IgD-negative memory B cell (primary cell): Measurements from ENCODE around the gene TBX1. TPM values are rescaled to one million over a fixed set of nuclear protein-coding genes. Genes with fewer than 3 reads are reported as not detected.

Experiments
- H3K27ac Mint-ChIP-seq, 3 donors: one replicate each; pipeline ENCODE4 v1.8.0; 2020 to 2022; ENCODE audit warnings: mild to moderate bottlenecking in 3 of 3, mixed read lengths in 3 of 3, moderate library complexity in 1 of 3
- H3K27me3 Mint-ChIP-seq: one replicate; pipeline ENCODE4 v1.8.0; 2021; ENCODE audit warnings: mixed read lengths
- H3K36me3 Mint-ChIP-seq: one replicate; pipeline ENCODE4 v1.8.0; 2020; ENCODE audit warnings: mild to moderate bottlenecking, mixed read lengths
- H3K4me1 Mint-ChIP-seq, 3 donors: one replicate each; pipeline ENCODE4 v1.8.0; 2020 to 2022; ENCODE audit warnings: mixed read lengths in 3 of 3, mild to moderate bottlenecking in 1 of 3
- H3K4me3 Mint-ChIP-seq, 4 donors: one replicate each; pipeline ENCODE4 v1.8.0; 2020 to 2022; ENCODE audit warnings: mild to moderate bottlenecking in 4 of 4, mixed read lengths in 4 of 4, moderate library complexity in 3 of 4
- H3K9me3 Mint-ChIP-seq, 3 donors: one replicate each; pipeline ENCODE4 v1.8.0; 2020 to 2021; ENCODE audit warnings: mixed read lengths in 3 of 3, mild to moderate bottlenecking in 1 of 3
- polyA plus RNA-seq: library from polyadenylated mRNA; unstranded; fragments of 300-500 nt; fragmentation: Illumina TruSeq; gene quantifications from one replicate; pipeline ENCODE4 v1.2.3, GENCODE V29; 2021

Gene TBX1
- polyA plus RNA-seq, 1 donor from 2014 or later, result not detected

- H3K27me3 Mint-ChIP-seq, result peaks cover 50% of the 10 kb centered on the region
- H3K27ac Mint-ChIP-seq, result peak overlapping the region in 2 of 3 donors; percentile 45 to 85
Observed at GRCh38 chr22:19760951-19761724, 560 bp downstream of the TBX1 start.

GRCh38 chr22:19761725-19762567 is 1.4 kb downstream of the TBX1 start:
- Mint-ChIP-seq H3K4me3 (peak overlapping the region; percentile 63 to 90 (median 74)), H3K27me3 (peaks cover 47% of the 10 kb centered on the region), H3K27ac (peak overlapping the region in 2 of 3 donors; percentile 45 to 85)

More at GRCh38 chr22:19760951-19761724, 560 bp downstream of the TBX1 start:
- Mint-ChIP-seq H3K36me3 (no peaks in the 10 kb centered on the region), H3K4me1 (peaks cover 15 to 24% (median 19%) of the 10 kb centered on the region in 3 donors), H3K9me3 (peaks cover 0 to 3% (median 0%) of the 10 kb centered on the region in 3 donors), H3K4me3 (peak overlapping the region; percentile 63 to 90 (median 74))

GRCh38 chr22:19762568-19763457 is 2.2 kb downstream of the TBX1 start:
- Mint-ChIP-seq H3K27ac (peak overlapping the region in 1 of 3 donors; percentile 36), H3K36me3 (no peaks in the 10 kb centered on the region), H3K4me1 (peaks cover 9 to 21% (median 14%) of the 10 kb centered on the region in 3 donors), H3K9me3 (peaks cover 0 to 3% (median 0%) of the 10 kb centered on the region in 3 donors), H3K27me3 (peaks cover 46% of the 10 kb centered on the region), H3K4me3 (peak overlapping the region in 3 of 4 donors; percentile 55 to 70 (median 60))

More at GRCh38 chr22:19761725-19762567, 1.4 kb downstream of the TBX1 start:
- Mint-ChIP-seq H3K9me3 (peaks cover 0 to 3% (median 0%) of the 10 kb centered on the region in 3 donors), H3K4me1 (peaks cover 12 to 25% (median 17%) of the 10 kb centered on the region in 3 donors), H3K36me3 (no peaks in the 10 kb centered on the region)

GRCh38 chr22:19763458-19764298 is 3.1 kb downstream of the TBX1 start:
- peaks cover 9 to 20% (median 14%) of the 10 kb centered on the region in 3 donors for H3K4me1 Mint-ChIP-seq
- no peaks in the 10 kb centered on the region for H3K36me3 Mint-ChIP-seq
- no peak overlapping the region for H3K4me3 Mint-ChIP-seq
- peak overlapping the region in 1 of 3 donors; percentile 7 for H3K27ac Mint-ChIP-seq
- H3K27me3 Mint-ChIP-seq, result peaks cover 50% of the 10 kb centered on the region
- peaks cover 0 to 3% (median 0%) of the 10 kb centered on the region in 3 donors for H3K9me3 Mint-ChIP-seq

GRCh38 chr22:19764299-19764593 is 3.7 kb downstream of the TBX1 start:
- H3K36me3 Mint-ChIP-seq, result no peaks in the 10 kb centered on the region
- peaks cover 9 to 20% (median 14%) of the 10 kb centered on the region in 3 donors for H3K4me1 Mint-ChIP-seq
- H3K4me3 Mint-ChIP-seq, result no peak overlapping the region
- no peak overlapping the region for H3K27ac Mint-ChIP-seq
- peaks cover 0 to 3% (median 0%) of the 10 kb centered on the region in 3 donors for H3K9me3 Mint-ChIP-seq
- peaks cover 54% of the 10 kb centered on the region for H3K27me3 Mint-ChIP-seq

GRCh38 chr22:19764636-19765476 is 4.3 kb downstream of the TBX1 start:
- Mint-ChIP-seq H3K27me3 (peaks cover 55% of the 10 kb centered on the region), H3K36me3 (no peaks in the 10 kb centered on the region), H3K27ac (peak overlapping the region in 2 of 3 donors; percentile 24 to 82)

GRCh38 chr22:19765477-19766239 is 5.1 kb downstream of the TBX1 start:
- Mint-ChIP-seq H3K27ac (no peak overlapping the region), H3K4me3 (peak overlapping the region; percentile 62 to 70 (median 66)), H3K27me3 (peaks cover 59% of the 10 kb centered on the region), H3K36me3 (no peaks in the 10 kb centered on the region), H3K9me3 (peaks cover 0 to 5% (median 0%) of the 10 kb centered on the region in 3 donors), H3K4me1 (peaks cover 5 to 12% (median 7%) of the 10 kb centered on the region in 3 donors)

More at GRCh38 chr22:19764636-19765476, 4.3 kb downstream of the TBX1 start:
- H3K9me3 Mint-ChIP-seq, result peaks cover 0 to 5% (median 0%) of the 10 kb centered on the region in 3 donors
- peak overlapping the region; percentile 16 to 87 (median 68) for H3K4me3 Mint-ChIP-seq
- H3K4me1 Mint-ChIP-seq, result peaks cover 8 to 17% (median 9%) of the 10 kb centered on the region in 3 donors

GRCh38 chr22:19766240-19766510 is 5.6 kb downstream of the TBX1 start:
- Mint-ChIP-seq H3K27ac (no peak overlapping the region), H3K4me3 (no peak overlapping the region), H3K9me3 (peaks cover 0 to 5% (median 0%) of the 10 kb centered on the region in 3 donors), H3K27me3 (peaks cover 59% of the 10 kb centered on the region), H3K4me1 (peaks cover 5 to 12% (median 7%) of the 10 kb centered on the region in 3 donors), H3K36me3 (no peaks in the 10 kb centered on the region)

GRCh38 chr22:19766511-19767426 is 6.2 kb downstream of the TBX1 start:
- Mint-ChIP-seq H3K27ac (peak overlapping the region in 1 of 3 donors; percentile 35), H3K4me1 (peaks cover 5 to 9% (median 7%) of the 10 kb centered on the region in 3 donors), H3K36me3 (no peaks in the 10 kb centered on the region), H3K4me3 (peak overlapping the region in 3 of 4 donors; percentile 50 to 68 (median 60)), H3K9me3 (peaks cover 0 to 5% (median 0%) of the 10 kb centered on the region in 3 donors), H3K27me3 (peaks cover 58% of the 10 kb centered on the region)

GRCh38 chr22:19767427-19768341 is 7.1 kb downstream of the TBX1 start:
- peaks cover 7 to 12% (median 10%) of the 10 kb centered on the region in 3 donors for H3K4me1 Mint-ChIP-seq
- peak overlapping the region; percentile 23 to 67 (median 35) for H3K27ac Mint-ChIP-seq
- H3K27me3 Mint-ChIP-seq, result peaks cover 60% of the 10 kb centered on the region
- H3K4me3 Mint-ChIP-seq, result peak overlapping the region in 3 of 4 donors; percentile 50 to 68 (median 60)
- H3K36me3 Mint-ChIP-seq, result no peaks in the 10 kb centered on the region
- H3K9me3 Mint-ChIP-seq, result peaks cover 0 to 5% (median 0%) of the 10 kb centered on the region in 3 donors

GRCh38 chr22:19769393-19769715 is 8.8 kb downstream of the TBX1 start:
- Mint-ChIP-seq H3K4me1 (peaks cover 16 to 22% (median 21%) of the 10 kb centered on the region in 3 donors), H3K27ac (peak overlapping the region in 1 of 3 donors; percentile 23), H3K9me3 (peaks cover 0 to 5% (median 0%) of the 10 kb centered on the region in 3 donors), H3K27me3 (peaks cover 69% of the 10 kb centered on the region), H3K36me3 (peaks cover 3% of the 10 kb centered on the region), H3K4me3 (peak overlapping the region in 3 of 4 donors; percentile 24 to 68 (median 54))
